Fibroblast of mammary gland (primary cell): ENCODE measurements around the gene ZBTB5.
A peak's percentile ranks its signal among the peaks of the same experiment; 100 is the strongest.

Experiments
- DNase-seq: peaks from one replicate; pipeline ENCODE4 v3.0.0-alpha.2; 2010; ENCODE audit warnings: low read depth
- H3K4me3 ChIP-seq: 2 replicates; pipeline ENCODE4 v1.5.1; 2011; ENCODE audit warnings: low read depth, mild to moderate bottlenecking, low read length, moderate library complexity; ENCODE audit not compliant: control insufficient read depth
- CTCF ChIP-seq: conservative IDR thresholded peaks from 2 replicates; pipeline ENCODE4 v1.5.1; 2011; ENCODE audit warnings: low read depth, low read length, inconsistent platforms; ENCODE audit not compliant: control insufficient read depth, insufficient read depth

ZBTB5 gene

GRCh38 chr9:37390759-37391158 lies 74.5 kb downstream of the ZBTB5 start:
- peak; percentile 26 for TF ChIP-seq CTCF
- no peak for DNase-seq
- H3K4me3 ChIP-seq = no peak overlapping the region
